GM18907 (cell line): ENCODE data around the gene ARSD.
"Not testable (repeated sequence)": the region's sequence is repeated elsewhere in the genome, so short reads cannot be mapped to it uniquely, and the experiment has no call there.

Experiments
- ATAC-seq: cut with Tn5 transposase; IDR thresholded peaks from one replicate; pipeline ENCODE4 v1.9.1; 2021; ENCODE audit warnings: mild to moderate bottlenecking, moderate library complexity; ENCODE audit not compliant: unreplicated experiment

Gene ARSD

DNA sequence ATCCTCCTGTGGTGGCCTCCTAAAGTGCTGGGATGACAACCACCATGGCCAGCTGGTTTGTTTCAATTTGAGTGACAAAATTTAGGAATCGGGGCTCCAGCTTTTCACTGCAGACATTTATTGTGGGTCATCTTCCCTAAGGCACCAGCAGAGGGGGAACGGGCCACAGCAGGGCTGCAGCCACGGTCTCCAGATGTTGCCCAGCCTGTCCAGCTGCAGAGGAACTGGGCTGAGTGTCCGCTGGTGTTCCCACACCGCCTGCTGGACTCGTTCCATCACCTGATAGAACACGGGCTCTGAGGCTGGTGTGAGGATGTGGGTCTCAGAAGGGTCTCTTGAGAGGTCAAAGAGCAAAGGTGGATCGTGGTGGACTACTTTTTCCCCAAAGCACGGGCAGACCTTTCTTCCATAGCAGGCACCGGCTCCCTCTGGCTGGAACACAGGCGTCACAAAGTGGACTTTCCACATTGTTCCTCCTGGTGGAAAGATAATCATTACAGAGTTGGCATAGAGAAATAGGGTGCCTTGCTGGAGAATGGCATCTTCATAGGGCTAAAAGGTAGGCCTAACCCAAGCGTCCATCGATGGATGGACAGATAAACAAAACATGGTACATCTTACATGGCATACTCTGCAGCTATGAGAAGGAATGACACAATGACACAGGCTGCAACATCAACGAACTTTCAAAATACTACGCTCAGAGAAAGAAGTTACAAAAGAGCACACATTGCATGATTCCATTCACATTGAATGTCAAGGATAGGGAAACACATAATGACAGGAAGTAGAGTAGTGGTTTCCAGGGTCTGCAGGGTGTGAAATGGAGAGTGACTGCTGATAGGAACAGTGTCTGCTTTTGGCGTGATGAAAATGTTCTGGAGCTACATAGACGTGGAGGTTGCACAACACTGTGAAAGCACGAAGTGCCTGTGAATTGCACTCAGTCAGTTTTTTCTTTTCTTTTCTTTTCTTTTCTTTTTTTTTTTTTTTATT, 5.9 kb upstream of the ARSD start:
- ATAC-seq: no peak

DNA sequence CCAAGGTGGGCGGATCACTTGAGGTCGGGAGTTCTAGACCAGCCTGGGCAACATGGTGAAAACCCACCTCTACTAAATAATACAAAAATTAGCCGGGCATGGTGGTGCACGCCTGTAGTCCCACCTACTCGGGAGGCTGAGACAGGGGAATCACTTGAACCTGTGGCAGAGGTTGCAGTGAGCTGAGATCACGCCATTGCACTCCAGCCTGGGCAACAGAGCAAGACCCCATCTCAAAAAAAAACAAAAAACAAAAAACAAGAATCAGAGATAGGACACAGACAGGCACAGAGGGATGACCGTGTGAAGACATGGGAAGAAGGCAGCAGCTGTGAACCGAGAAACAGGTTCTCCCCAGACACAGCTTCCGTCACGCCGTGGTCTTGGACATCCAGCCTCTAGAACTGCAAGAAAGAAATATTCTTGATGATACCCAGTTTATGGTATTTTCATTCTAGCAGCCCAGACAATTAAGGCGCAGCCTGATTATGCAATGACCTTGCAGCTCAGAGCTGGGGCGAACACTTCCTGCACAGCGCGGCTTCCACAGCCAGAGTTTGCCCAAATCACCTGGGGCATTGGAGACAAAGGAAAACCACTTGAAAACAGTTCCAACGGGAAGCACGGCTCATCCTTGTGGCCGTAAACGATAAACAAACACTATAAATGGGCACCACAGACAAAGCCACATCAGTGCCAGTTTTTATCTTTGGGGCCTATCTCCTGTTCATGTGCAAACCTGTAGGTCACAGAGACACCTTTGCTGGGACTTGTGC, 4.2 kb upstream of the ARSD start:
- ATAC-seq: no peak

GRCh38 chrX:2931612-2932011, 2.5 kb upstream of the ARSD start:
- ATAC-seq: no peak

- ATAC-seq: no peak
Measured at GRCh38 chrX:2931155-2931554, 2.0 kb upstream of the ARSD start.

DNA sequence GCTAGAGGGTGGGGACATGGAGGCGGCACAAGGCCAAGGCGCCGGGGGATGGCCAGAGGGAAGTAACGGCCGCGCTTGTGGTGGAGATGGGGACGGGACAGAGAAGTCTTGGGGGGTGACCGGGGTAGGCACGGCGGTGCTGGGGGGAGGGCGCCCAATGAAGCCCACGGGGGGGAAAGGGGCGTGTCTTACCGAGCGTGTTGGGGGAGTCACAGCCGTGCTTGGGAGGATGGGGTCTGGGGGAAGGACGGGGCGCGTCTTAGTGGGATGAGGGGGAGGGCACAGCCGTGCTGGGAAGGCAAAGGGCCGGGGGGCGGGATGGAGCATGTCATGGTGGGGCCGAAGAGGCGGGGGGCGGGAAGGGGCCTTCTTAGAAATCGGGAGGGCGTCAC, 952 bp downstream of the ARSD start:
- ATAC-seq: no peak

- no peak for ATAC-seq
Measured at GRCh38 chrX:2926664-2927275, 2.4 kb downstream of the ARSD start.

GRCh38 chrX:2926255-2926654, 2.9 kb downstream of the ARSD start:
- ATAC-seq: not testable (repeated sequence)

DNA sequence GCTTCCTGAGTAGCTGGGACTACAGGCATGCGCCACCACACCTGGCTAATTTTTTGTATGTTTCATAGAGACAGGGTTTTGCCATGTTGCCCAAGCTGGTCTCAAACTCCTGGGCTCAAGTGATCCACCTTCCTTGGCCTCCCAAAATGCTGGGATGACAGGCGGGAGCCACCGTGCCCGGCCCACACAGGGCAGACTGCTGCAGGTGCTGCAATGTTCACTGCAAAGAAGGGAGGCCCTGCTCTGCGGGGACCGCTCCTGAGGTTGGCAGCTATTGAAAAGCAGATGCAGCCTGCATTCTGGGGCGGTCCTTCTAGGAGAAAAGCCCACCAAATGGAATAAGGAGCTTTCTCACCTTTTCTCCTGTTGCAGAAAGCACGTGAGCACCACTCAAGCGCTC, 5.0 kb downstream of the ARSD start:
- ATAC-seq: no peak

DNA sequence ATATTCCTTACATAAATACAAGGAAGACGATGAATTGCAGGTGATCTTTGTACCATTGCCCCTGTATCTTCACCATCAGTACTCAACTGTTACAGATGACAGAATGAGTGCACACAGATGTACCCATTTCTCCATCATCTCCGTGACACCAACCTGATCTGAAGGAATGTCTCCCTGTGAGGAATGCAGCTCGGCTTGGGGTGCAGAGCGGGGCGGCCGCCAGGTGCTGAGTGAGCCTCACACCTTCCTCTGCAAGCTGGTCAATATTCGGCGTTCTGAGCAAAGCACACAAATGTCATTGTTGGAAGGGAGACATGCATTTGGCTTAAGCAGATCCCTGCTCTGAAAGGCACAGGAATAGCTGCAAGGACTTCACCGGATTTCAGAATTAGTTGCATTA, 7.4 kb downstream of the ARSD start:
- ATAC-seq: no peak

DNA sequence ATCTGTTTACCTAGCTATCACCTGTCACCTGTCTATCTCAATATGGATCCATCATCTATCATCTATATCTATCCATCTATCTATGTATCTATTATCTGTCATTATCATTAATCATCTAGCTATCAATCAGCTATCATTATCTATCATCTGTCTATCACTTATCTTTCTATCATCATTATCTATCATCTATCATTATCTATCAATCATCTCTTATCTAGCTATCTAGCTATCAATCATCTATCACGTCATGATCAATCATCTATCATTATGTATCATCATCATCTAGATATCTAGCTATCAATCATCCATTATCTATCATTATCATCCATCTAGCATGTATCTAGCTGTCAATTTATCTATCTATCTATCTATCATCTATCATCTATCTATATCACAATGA, 7.9 kb downstream of the ARSD start:
- no peak for ATAC-seq

DNA sequence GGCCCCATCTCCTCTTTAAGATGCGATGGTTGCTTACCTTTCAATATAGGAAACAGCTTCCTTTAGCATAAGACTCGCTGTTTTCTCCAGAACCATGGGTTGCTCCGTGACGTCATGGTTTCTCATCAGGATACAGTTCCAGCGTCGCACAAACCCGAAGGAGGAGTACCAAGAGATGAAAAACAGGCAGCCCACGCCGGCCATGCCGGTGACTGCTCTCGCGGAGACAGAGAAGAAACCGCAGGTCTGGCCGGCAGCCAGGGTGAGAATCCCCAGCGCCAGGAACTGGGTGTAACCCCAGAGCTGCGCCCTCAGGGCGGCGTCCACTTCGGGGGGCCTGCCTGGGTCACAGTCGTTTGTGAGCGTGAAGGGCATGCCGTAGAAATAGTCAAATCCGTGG, 11.4 kb downstream of the ARSD start:
- no peak for ATAC-seq

GRCh38 chrX:2913118-2913517, 16.0 kb downstream of the ARSD start:
- no peak for ATAC-seq

GRCh38 chrX:2910109-2910508, 19.0 kb downstream of the ARSD start:
- no peak for ATAC-seq

DNA sequence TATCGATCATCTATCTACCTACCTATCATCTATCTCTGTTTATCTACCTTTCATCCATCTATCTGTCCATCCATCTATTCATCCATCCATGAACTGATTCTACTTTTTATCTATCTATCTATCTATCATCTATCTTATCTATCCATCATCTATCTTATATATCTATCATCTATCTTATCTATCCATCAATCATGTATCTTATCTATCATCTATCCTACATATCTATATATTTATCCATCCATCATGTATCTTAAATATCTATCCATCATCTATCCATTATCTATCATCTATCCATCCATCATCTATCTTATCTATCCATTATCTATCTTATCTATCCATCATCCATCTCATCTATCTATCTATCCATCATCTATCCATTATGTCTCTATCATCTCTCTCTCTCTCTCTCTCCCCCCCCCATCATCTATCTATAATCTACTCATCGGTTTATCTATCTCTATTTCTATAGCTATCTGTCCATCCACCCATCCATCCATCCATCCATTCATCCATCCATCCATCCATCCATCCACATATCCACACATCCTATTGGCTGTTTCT, 20.9 kb downstream of the ARSD start:
- ATAC-seq: no peak

DNA sequence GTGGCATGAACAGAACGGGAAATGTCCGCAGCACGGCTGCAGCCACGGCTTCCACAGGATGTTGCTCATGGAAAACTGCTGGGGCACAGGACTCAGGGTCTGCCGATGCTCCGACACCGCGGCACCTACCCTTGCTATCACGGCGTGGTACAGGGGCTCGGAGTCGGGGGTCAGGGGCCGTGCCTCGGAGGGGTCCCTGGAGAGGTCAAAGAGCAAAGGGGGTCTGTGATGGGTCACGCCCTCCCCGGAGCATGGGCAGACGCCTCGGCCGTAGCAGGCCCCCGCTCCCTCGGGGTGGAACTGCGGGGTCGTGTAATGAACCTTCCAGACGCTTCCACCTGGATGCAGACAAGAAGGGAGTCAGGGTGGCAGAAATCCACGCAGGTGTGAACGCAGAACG, 21.8 kb downstream of the ARSD start:
- ATAC-seq: no peak

DNA sequence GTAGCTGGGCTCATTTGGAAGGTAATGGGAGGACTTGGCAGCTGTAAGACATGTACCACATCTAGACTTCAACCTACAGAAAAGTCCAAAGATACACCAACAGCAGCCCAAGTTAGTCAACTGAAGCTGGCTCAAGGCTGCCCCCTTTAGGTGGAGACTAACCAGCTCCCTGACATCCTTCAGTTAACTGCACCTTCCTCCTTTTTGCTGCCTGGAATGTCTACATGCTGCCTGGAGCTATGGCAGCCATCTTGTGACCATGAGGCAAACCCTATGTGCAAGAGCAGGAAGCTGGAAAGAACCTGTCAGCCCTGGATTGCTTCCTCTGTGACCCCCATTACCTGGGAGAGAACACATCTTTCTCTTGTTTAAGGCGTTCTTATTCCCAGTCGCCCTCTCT, 25.8 kb downstream of the ARSD start:
- ATAC-seq: no peak

GRCh38 chrX:2902841-2903240, 26.3 kb downstream of the ARSD start:
- ATAC-seq: no peak

- no peak for ATAC-seq
Measured at GRCh38 chrX:2901367-2902036, 27.6 kb downstream of the ARSD start.

GRCh38 chrX:2898846-2899512, 30.2 kb downstream of the ARSD start:
- ATAC-seq: no peak
